H9 (cell line): Measurements from ENCODE around the gene XPNPEP2. TPM values are rescaled to one million over a fixed set of nuclear protein-coding genes. Genes with fewer than 3 reads are reported as not detected.

ENCODE experiments used
- DNase-seq: peaks from one replicate; pipeline ENCODE4 v3.0.0-alpha.2; 2017
- H2AFZ ChIP-seq: one replicate; pipeline ENCODE4 v1.6.1; 2013; ENCODE audit warnings: mild to moderate bottlenecking, low read length, control low read depth, moderate library complexity
- H2AK5ac ChIP-seq: 2 replicates; pipeline ENCODE4 v1.6.1; 2013; ENCODE audit warnings: low read length, control low read depth, mixed read lengths; ENCODE audit not compliant: insufficient read length
- H2BK120ac ChIP-seq: one replicate; pipeline ENCODE4 v1.6.1; 2013; ENCODE audit warnings: low read depth, mild to moderate bottlenecking, low read length, control low read depth, inconsistent platforms; ENCODE audit not compliant: poor library complexity, severe bottlenecking
- H2BK12ac ChIP-seq: 2 replicates; pipeline ENCODE4 v1.6.1; 2013; ENCODE audit warnings: low read length, control low read depth, mixed read lengths, low read depth; ENCODE audit not compliant: insufficient read length
- H2BK15ac ChIP-seq: 2 replicates; pipeline ENCODE4 v1.6.1; 2013; ENCODE audit warnings: low read depth, low read length, control low read depth
- H2BK20ac ChIP-seq: one replicate; pipeline ENCODE4 v1.6.1; 2013; ENCODE audit warnings: low read depth, mild to moderate bottlenecking, low read length, control low read depth, inconsistent platforms; ENCODE audit not compliant: poor library complexity, severe bottlenecking
- H2BK5ac ChIP-seq: 2 replicates; pipeline ENCODE4 v1.6.1; 2013; ENCODE audit warnings: low read length, control low read depth, mixed read lengths; ENCODE audit not compliant: insufficient read length
- H3K14ac ChIP-seq: 2 replicates; pipeline ENCODE4 v1.6.1; 2013; ENCODE audit warnings: low read length, control low read depth; ENCODE audit not compliant: insufficient read depth
- H3K18ac ChIP-seq: 2 replicates; pipeline ENCODE4 v1.6.1; 2013; ENCODE audit warnings: low read depth, mild to moderate bottlenecking, mixed read lengths, low read length, control low read depth; ENCODE audit not compliant: insufficient read length
- H3K23ac ChIP-seq: 2 replicates; pipeline ENCODE4 v1.6.1; 2013; ENCODE audit warnings: low read length, control low read depth, mixed read lengths, low read depth; ENCODE audit not compliant: insufficient read length
- H3K23me2 ChIP-seq: 2 replicates; pipeline ENCODE4 v1.6.1; 2013; ENCODE audit warnings: low read depth, mild to moderate bottlenecking, mixed read lengths, low read length, control low read depth; ENCODE audit not compliant: insufficient read length, poor library complexity, severe bottlenecking
- H3K27ac ChIP-seq: 2 replicates; pipeline ENCODE4 v1.5.1; 2013; ENCODE audit warnings: low read length, control low read depth, mixed read lengths, low read depth; ENCODE audit not compliant: insufficient read length
- H3K27me3 ChIP-seq: 2 replicates; pipeline ENCODE4 v1.6.1; 2013; ENCODE audit warnings: low read length, control low read depth, inconsistent platforms; ENCODE audit not compliant: insufficient read depth
- H3K4ac ChIP-seq: 2 replicates; pipeline ENCODE4 v1.6.1; 2013; ENCODE audit warnings: low read depth, mild to moderate bottlenecking, control low read depth, inconsistent platforms, low read length, moderate library complexity
- H3K4me1 ChIP-seq: 2 replicates; pipeline ENCODE4 v1.6.1; 2013; ENCODE audit warnings: low read length, control low read depth, inconsistent platforms; ENCODE audit not compliant: insufficient read depth
- H3K4me2 ChIP-seq: 2 replicates; pipeline ENCODE4 v1.6.1; 2013; ENCODE audit warnings: low read length, control low read depth, mixed read lengths; ENCODE audit not compliant: insufficient read length, insufficient read depth
- H3K56ac ChIP-seq: 2 replicates; pipeline ENCODE4 v1.6.1; 2013; ENCODE audit warnings: low read depth, mild to moderate bottlenecking, mixed read lengths, low read length, control low read depth; ENCODE audit not compliant: insufficient read length
- H3K79me1 ChIP-seq: 2 replicates; pipeline ENCODE4 v1.6.1; 2013; ENCODE audit warnings: low read depth, mild to moderate bottlenecking, moderate library complexity, low read length, control low read depth, inconsistent platforms; ENCODE audit not compliant: insufficient read depth, poor library complexity, severe bottlenecking
- H3K79me2 ChIP-seq: 2 replicates; pipeline ENCODE4 v1.6.1; 2013; ENCODE audit warnings: low read length, control low read depth, inconsistent platforms; ENCODE audit not compliant: insufficient read depth
- H3K9ac ChIP-seq: 2 replicates; pipeline ENCODE4 v1.6.1; 2013; ENCODE audit warnings: low read length, control low read depth, mixed read lengths; ENCODE audit not compliant: insufficient read length; ENCODE audit errors: extremely low read depth
- H3K9me3 ChIP-seq: one replicate; pipeline ENCODE4 v1.6.1; 2013; ENCODE audit warnings: low read depth, low read length, inconsistent platforms; ENCODE audit not compliant: control insufficient read depth
- H3T11ph ChIP-seq: one replicate; pipeline ENCODE4 v1.6.1; 2013; ENCODE audit warnings: mild to moderate bottlenecking, low read length, control low read depth, inconsistent platforms
- H4K20me1 ChIP-seq: one replicate; pipeline ENCODE4 v1.6.1; 2013; ENCODE audit not compliant: control insufficient read depth, insufficient read length, insufficient read depth
- H4K5ac ChIP-seq: 2 replicates; pipeline ENCODE4 v1.6.1; 2013; ENCODE audit warnings: low read depth, mild to moderate bottlenecking, mixed read lengths, low read length, control low read depth; ENCODE audit not compliant: insufficient read length
- H4K8ac ChIP-seq: replicated peaks from 2 replicates; pipeline ENCODE4 v1.6.1; 2013; ENCODE audit warnings: low read length, control low read depth, mixed read lengths, low read depth; ENCODE audit not compliant: insufficient read length
- H4K91ac ChIP-seq: 2 replicates; pipeline ENCODE4 v1.6.1; 2013; ENCODE audit warnings: low read depth, mild to moderate bottlenecking, moderate library complexity, mixed read lengths, low read length, control low read depth; ENCODE audit not compliant: insufficient read length
- H3K27ac Mint-ChIP-seq, 3 experiments: 2 replicates in 2 of 3; 3 replicates in 1 of 3; pipeline ENCODE4 v1.8.0; 2020 to 2021; ENCODE audit warnings: mixed read lengths in 3 of 3, mild to moderate bottlenecking in 1 of 3, moderate library complexity in 1 of 3
- H3K27me3 Mint-ChIP-seq: 2 replicates; pipeline ENCODE4 v1.8.0; 2021; ENCODE audit warnings: low read depth, mild to moderate bottlenecking, moderate library complexity, mixed read lengths
- H3K36me3 Mint-ChIP-seq, 3 experiments: 2 replicates in 2 of 3; 3 replicates in 1 of 3; pipeline ENCODE4 v1.8.0; 2020 to 2021; ENCODE audit warnings: low read depth in 3 of 3, mixed read lengths in 3 of 3; ENCODE audit not compliant: insufficient read depth in 1 of 3
- H3K4me1 Mint-ChIP-seq, 2 experiments: 2 replicates each; pipeline ENCODE4 v1.8.0; 2020; ENCODE audit warnings: mixed read lengths in 2 of 2
- H3K4me3 Mint-ChIP-seq, 2 experiments: 2 replicates in 1 of 2; 3 replicates in 1 of 2; pipeline ENCODE4 v1.8.0; 2020 to 2021; ENCODE audit warnings: mild to moderate bottlenecking in 2 of 2, mixed read lengths in 2 of 2, moderate library complexity in 1 of 2
- H3K9me3 Mint-ChIP-seq, 2 experiments: 2 replicates in 1 of 2; 3 replicates in 1 of 2; pipeline ENCODE4 v1.8.0; 2020; ENCODE audit warnings: mild to moderate bottlenecking in 2 of 2, mixed read lengths in 2 of 2, moderate library complexity in 1 of 2
- WGBS: extraction: QIAGEN DNeasy Blood & Tissue Kit; methylation state at CpG from one replicate; pipeline ENCODE4 v1.1.7; 2013; ENCODE audit warnings: missing lambda C conversion rate, low lambda C conversion rate, mixed read lengths; ENCODE audit not compliant: insufficient read length; ENCODE audit errors: extremely low coverage; 5-methylcytosine and 5-hydroxymethylcytosine counted together
- total RNA-seq: library from RNA; stranded (reverse); gene quantifications from 2 replicates; pipeline ENCODE4 v1.2.1, GENCODE V29; 2021
- TF ChIP-seq, protein P1 (sequence below): fragments of 200-600 bp; sonication (generic); conservative IDR thresholded peaks from 3 replicates; pipeline ENCODE4 v1.8.0; 2021; ENCODE audit warnings: antibody characterized with exemption, mild to moderate bottlenecking

The XPNPEP2 gene
- total RNA-seq, 1 experiment from 2014 or later: 0.11 TPM

DNA sequence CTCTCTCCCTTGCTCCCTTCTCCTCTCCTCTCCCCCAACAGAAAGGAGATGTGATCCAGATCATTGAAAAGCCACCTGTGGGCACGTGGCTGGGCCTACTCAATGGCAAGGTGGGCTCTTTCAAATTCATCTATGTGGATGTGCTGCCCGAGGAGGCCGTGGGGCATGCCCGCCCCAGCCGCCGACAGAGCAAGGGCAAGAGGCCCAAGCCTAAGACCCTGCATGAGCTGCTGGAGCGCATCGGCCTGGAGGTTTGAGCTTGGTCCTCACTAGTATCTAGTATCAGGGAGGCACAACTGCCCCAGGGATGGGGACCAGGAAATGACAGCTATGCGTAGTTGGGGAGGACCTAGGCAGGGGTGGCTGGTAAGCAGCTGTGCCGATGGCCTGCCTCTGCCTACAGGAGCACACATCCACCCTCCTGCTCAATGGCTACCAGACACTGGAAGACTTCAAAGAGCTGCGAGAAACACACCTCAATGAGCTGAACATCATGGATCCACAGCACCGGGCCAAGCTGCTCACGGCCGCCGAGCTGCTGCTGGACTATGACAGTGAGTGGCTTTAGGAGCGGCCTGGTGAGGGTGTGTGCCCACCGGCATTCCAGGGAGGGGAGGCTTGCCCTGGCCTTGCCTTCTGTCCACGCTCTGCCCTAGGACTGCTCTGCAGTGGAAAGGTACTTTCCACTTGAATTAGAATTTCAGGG, 54.0 kb downstream of the XPNPEP2 start:
- DNase-seq: no peak
- Histone ChIP-seq H2AFZ (no peak overlapping the region), H4K20me1 (no peaks in the 10 kb centered on the region), H3K9me3 (no peaks in the 10 kb centered on the region), H3K4me2 (no peak overlapping the region), H4K91ac (no peak overlapping the region), H3K56ac (no peak overlapping the region), H3K27ac (no peak overlapping the region), H4K5ac (no peak overlapping the region), H3K27me3 (no peaks in the 10 kb centered on the region), H3T11ph (no peak overlapping the region), H3K9ac (no peak overlapping the region), H2BK12ac (no peak overlapping the region), H2BK120ac (no peak overlapping the region), H2BK20ac (no peak overlapping the region), H3K4ac (no peak overlapping the region), H3K18ac (no peak overlapping the region), H3K79me1 (no peaks in the 10 kb centered on the region), H4K8ac (no peak overlapping the region), H2BK5ac (no peak overlapping the region), H3K4me1 (no peaks in the 10 kb centered on the region), H2AK5ac (no peak overlapping the region), H3K23me2 (no peaks in the 10 kb centered on the region), H3K14ac (no peak overlapping the region), H3K23ac (no peak overlapping the region), H3K79me2 (no peaks in the 10 kb centered on the region), H2BK15ac (no peak overlapping the region)
- H3K4me1 Mint-ChIP-seq: no peaks in the 10 kb centered on the region
- H3K36me3 Mint-ChIP-seq: peaks cover 0 to 3% (median 2%) of the 10 kb centered on the region in 3 experiments; a peak in 3 of 7 replicates
- peaks cover 0 to 66% of the 10 kb centered on the region in 2 experiments; a peak in 3 of 5 replicates for H3K9me3 Mint-ChIP-seq
- H3K27ac Mint-ChIP-seq: no peak overlapping the region
- no CpG with 5 or more reads among the region's 18 CpGs for WGBS
- no peak overlapping the region for H3K4me3 Mint-ChIP-seq
- no peaks in the 10 kb centered on the region; the same call in 1 of the 2 replicates for H3K27me3 Mint-ChIP-seq
- TF ChIP-seq, protein P1, sequence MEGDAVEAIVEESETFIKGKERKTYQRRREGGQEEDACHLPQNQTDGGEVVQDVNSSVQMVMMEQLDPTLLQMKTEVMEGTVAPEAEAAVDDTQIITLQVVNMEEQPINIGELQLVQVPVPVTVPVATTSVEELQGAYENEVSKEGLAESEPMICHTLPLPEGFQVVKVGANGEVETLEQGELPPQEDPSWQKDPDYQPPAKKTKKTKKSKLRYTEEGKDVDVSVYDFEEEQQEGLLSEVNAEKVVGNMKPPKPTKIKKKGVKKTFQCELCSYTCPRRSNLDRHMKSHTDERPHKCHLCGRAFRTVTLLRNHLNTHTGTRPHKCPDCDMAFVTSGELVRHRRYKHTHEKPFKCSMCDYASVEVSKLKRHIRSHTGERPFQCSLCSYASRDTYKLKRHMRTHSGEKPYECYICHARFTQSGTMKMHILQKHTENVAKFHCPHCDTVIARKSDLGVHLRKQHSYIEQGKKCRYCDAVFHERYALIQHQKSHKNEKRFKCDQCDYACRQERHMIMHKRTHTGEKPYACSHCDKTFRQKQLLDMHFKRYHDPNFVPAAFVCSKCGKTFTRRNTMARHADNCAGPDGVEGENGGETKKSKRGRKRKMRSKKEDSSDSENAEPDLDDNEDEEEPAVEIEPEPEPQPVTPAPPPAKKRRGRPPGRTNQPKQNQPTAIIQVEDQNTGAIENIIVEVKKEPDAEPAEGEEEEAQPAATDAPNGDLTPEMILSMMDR: no peak
